DOHH2 (cell line): ENCODE results near the gene IL31.

Experiments used
- H3F3A ChIP-seq: fragments of 200-600 bp; sonication (generic), shearing (Covaris generic); 2 replicates; pipeline ENCODE4 v1.6.0; 2016; ENCODE audit warnings: antibody characterized with exemption, mild to moderate bottlenecking; ENCODE audit not compliant: control insufficient read depth, insufficient read depth
- H3K27ac ChIP-seq: fragments of 200-600 bp; sonication (generic); 2 replicates; pipeline ENCODE4 v1.5.1; 2014; ENCODE audit warnings: low read depth, mild to moderate bottlenecking, low read length, moderate library complexity
- H3K27me3 ChIP-seq: fragments of 200-600 bp; sonication (generic); 2 replicates; pipeline ENCODE4 v1.6.1; 2014; ENCODE audit warnings: mild to moderate bottlenecking, low read length, mixed read lengths; ENCODE audit not compliant: control insufficient read depth
- H3K36me3 ChIP-seq: fragments of 200-600 bp; sonication (generic); 2 replicates; pipeline ENCODE4 v1.6.1; 2014; ENCODE audit warnings: mild to moderate bottlenecking, low read length, moderate library complexity, mixed read lengths; ENCODE audit not compliant: control insufficient read depth
- H3K4me1 ChIP-seq: fragments of 200-600 bp; sonication (generic); 2 replicates; pipeline ENCODE4 v1.6.1; 2014; ENCODE audit warnings: mild to moderate bottlenecking, low read length, mixed read lengths; ENCODE audit not compliant: control insufficient read depth
- H3K4me2 ChIP-seq: fragments of 200-600 bp; sonication (generic); 2 replicates; pipeline ENCODE4 v1.6.0; 2014; ENCODE audit warnings: mild to moderate bottlenecking, low read length, moderate library complexity
- H3K4me3 ChIP-seq: fragments of 200-600 bp; sonication (generic); 2 replicates; pipeline ENCODE4 v1.5.1; 2014; ENCODE audit warnings: mild to moderate bottlenecking, low read length, mixed read lengths
- H3K79me2 ChIP-seq: fragments of 200-600 bp; sonication (generic); 2 replicates; pipeline ENCODE4 v1.6.1; 2014; ENCODE audit warnings: mild to moderate bottlenecking, low read length, mixed read lengths; ENCODE audit not compliant: control insufficient read depth
- H3K9me2 ChIP-seq: fragments of 200-600 bp; sonication (generic); replicated peaks from 2 replicates; pipeline ENCODE4 v1.6.1; 2014; ENCODE audit warnings: mild to moderate bottlenecking, low read length, mixed read lengths; ENCODE audit not compliant: control insufficient read depth
- H3K9me3 ChIP-seq: fragments of 200-600 bp; sonication (generic); 2 replicates; pipeline ENCODE4 v1.6.1; 2014; ENCODE audit warnings: antibody characterized with exemption, low read length, mixed read lengths; ENCODE audit not compliant: control insufficient read depth, insufficient read depth
- H4K20me1 ChIP-seq: fragments of 200-600 bp; sonication (generic); 2 replicates; pipeline ENCODE4 v1.6.0; 2014; ENCODE audit warnings: low read depth, mild to moderate bottlenecking, antibody characterized with exemption, low read length, moderate library complexity; ENCODE audit not compliant: control insufficient read depth, insufficient read depth
- CTCF ChIP-seq: fragments of 200-600 bp; sonication (generic); IDR thresholded peaks from one replicate; pipeline ENCODE4 v1.5.1; 2014; ENCODE audit warnings: antibody characterized with exemption, mild to moderate bottlenecking, low read depth, low read length; ENCODE audit not compliant: poor library complexity, severe bottlenecking
- EZH2phosphoT487 ChIP-seq: fragments of 200-600 bp; sonication (generic); IDR thresholded peaks from 2 replicates; pipeline ENCODE4 v1.6.1; 2017; ENCODE audit warnings: borderline replicate concordance, mild to moderate bottlenecking, antibody characterized with exemption, low read length, moderate library complexity, mixed read lengths

The IL31 gene

GRCh38 chr12:122206111-122206881 is 32.3 kb upstream of the IL31 start:
- peaks cover 6% of the 10 kb centered on the region; the same call in 1 of the 2 replicates for H4K20me1 ChIP-seq
- H3K9me3 ChIP-seq, result no peaks in the 10 kb centered on the region
- TF ChIP-seq EZH2phosphoT487 (no peak), CTCF (no peak)
- H3F3A ChIP-seq, result peaks cover 11% of the 10 kb centered on the region
- H3K9me2 ChIP-seq, result no peaks in the 10 kb centered on the region
- H3K36me3 ChIP-seq, result peaks cover 31% of the 10 kb centered on the region
- H3K27me3 ChIP-seq, result peaks cover 38% of the 10 kb centered on the region
- peaks cover 15% of the 10 kb centered on the region for H3K4me1 ChIP-seq
- no peak overlapping the region for H3K4me3 ChIP-seq
- no peak overlapping the region for H3K4me2 ChIP-seq
- no peaks in the 10 kb centered on the region for H3K79me2 ChIP-seq
- H3K27ac ChIP-seq, result no peak overlapping the region

DNA sequence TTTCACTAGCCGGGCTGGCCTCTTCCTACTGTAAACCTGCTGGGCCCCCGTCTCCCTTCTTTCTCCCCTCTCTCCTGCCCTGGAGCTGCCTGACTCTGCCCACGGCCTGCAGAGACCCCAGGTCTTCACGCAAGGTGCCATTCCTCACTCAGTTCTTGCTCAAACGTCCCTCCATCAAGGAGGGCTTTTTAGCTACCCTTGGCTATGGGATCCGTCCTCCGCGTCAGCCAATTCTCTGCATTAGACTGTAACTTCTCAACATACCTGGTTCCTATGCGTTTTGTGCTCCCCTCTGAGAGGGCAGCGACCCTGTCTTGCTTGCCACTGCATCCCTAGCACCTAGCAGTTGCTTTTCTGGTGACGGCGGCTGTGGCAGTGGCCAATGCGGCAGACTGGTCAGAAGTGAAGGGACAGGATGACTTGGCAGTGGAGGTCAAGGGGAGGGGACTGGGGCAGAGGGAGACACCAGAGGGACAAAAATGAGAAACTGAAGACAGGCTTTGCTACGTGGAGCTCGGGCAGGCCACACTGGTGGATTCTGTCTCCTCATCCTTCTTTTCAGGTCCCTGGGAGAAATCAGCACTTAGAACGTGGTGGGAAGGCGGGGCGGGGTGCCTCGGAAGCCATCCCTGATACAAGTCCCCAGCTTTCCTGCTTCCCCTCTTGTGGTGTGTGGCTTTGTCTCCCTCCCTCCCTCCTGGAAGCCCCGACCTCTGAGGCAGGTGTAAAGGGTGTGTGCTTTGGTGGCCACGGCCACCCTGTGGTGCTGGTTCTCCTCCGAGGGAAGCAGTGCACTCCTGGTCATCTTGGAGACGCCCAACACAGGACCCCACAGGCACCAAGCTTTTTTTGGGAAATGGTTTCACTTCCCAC is 31.3 kb upstream of the IL31 start:
- no peak for TF ChIP-seq EZH2phosphoT487
- TF ChIP-seq CTCF, result no peak
- Histone ChIP-seq H3K9me3 (no peaks in the 10 kb centered on the region), H3K4me2 (no peak overlapping the region), H3K36me3 (peaks cover 29% of the 10 kb centered on the region), H4K20me1 (peaks cover 6% of the 10 kb centered on the region; the same call in 1 of the 2 replicates), H3K9me2 (no peaks in the 10 kb centered on the region), H3F3A (peaks cover 11% of the 10 kb centered on the region), H3K79me2 (no peaks in the 10 kb centered on the region), H3K4me3 (no peak overlapping the region), H3K27ac (no peak overlapping the region), H3K27me3 (peaks cover 43% of the 10 kb centered on the region), H3K4me1 (peaks cover 15% of the 10 kb centered on the region)

GRCh38 chr12:122204167-122205052 is 30.4 kb upstream of the IL31 start:
- peaks cover 21% of the 10 kb centered on the region for H3K36me3 ChIP-seq
- H3K27ac ChIP-seq, result no peak overlapping the region
- H3F3A ChIP-seq, result peaks cover 8% of the 10 kb centered on the region; the same call in 1 of the 2 replicates
- peaks cover 48% of the 10 kb centered on the region for H3K27me3 ChIP-seq
- H3K4me1 ChIP-seq, result peaks cover 15% of the 10 kb centered on the region
- peak overlapping the region; percentile 65 for H3K4me3 ChIP-seq
- no peaks in the 10 kb centered on the region for H3K9me3 ChIP-seq
- peak overlapping the region; percentile 77 for H3K4me2 ChIP-seq
- peaks cover 6% of the 10 kb centered on the region; the same call in 1 of the 2 replicates for H4K20me1 ChIP-seq
- H3K79me2 ChIP-seq, result no peaks in the 10 kb centered on the region
- no peak; the same call in 1 of the 2 replicates for TF ChIP-seq EZH2phosphoT487
- no peak for TF ChIP-seq CTCF
- H3K9me2 ChIP-seq, result no peaks in the 10 kb centered on the region
